ENCODE results near the gene MPP3. TPM values are rescaled to one million over a fixed set of nuclear protein-coding genes. Genes with fewer than 3 reads are reported as not detected.
"Not testable (repeated sequence)": the region's sequence is repeated elsewhere in the genome, so short reads cannot be mapped to it uniquely, and the experiment has no call there.

The MPP3 gene
- polyA plus RNA-seq, result 1 to 10 TPM; 4.9 to 7.0 (median 5.6) TPM

GRCh38 chr17:43832976-43833829 lies at the start of gene MPP3:
TSS of gene MPP3 (minus strand) at chr17:43833146. CDS start at chr17:43831906, 1,240 bp downstream.
- 1 to 2% (median 2%) methylated on average over 63 to 87 of the region's 87 CpGs for WGBS, 3 donors
- no peak within 1 kb of the TSS for H3K27ac ChIP-seq (ENCODE audit: low read depth, low read length)

- H3K27ac ChIP-seq (ENCODE audit: low read depth, low read length), result no peak overlapping the region
- WGBS, 3 donors, result 90 to 94% (median 93%) methylated on average over 25 to 27 of the region's 27 CpGs
Observed at GRCh38 chr17:43881758-43882505, 49.0 kb upstream of the MPP3 start.

- H3K27ac ChIP-seq (ENCODE audit: low read depth, low read length), result no peak overlapping the region
- 88 to 93% (median 93%) methylated on average over 12 of the region's 12 CpGs for WGBS, 3 donors
Observed at GRCh38 chr17:43881181-43881580, 48.2 kb upstream of the MPP3 start.

- no peak overlapping the region for H3K27ac ChIP-seq (ENCODE audit: low read depth, low read length)
- 70 to 82% (median 77%) methylated on average over 20 of the region's 20 CpGs for WGBS, 3 donors
Observed at GRCh38 chr17:43880420-43880991, 47.6 kb upstream of the MPP3 start.

- H3K27ac ChIP-seq (ENCODE audit: low read depth, low read length), result no peak overlapping the region
- 85 to 89% (median 87%) methylated on average over 20 of the region's 20 CpGs for WGBS, 3 donors
Observed at GRCh38 chr17:43879723-43880419, 46.9 kb upstream of the MPP3 start.

- H3K27ac ChIP-seq (ENCODE audit: low read depth, low read length), result no peak overlapping the region
- 15 to 19% (median 18%) methylated on average over 13 of the region's 13 CpGs for WGBS, 3 donors
Observed at GRCh38 chr17:43878260-43879175, 45.6 kb upstream of the MPP3 start.

GRCh38 chr17:43877451-43878155 lies 44.7 kb upstream of the MPP3 start:
- 94 to 96% (median 95%) methylated on average over 8 to 10 of the region's 10 CpGs for WGBS, 3 donors
- H3K27ac ChIP-seq (ENCODE audit: low read depth, low read length), result no peak overlapping the region

- WGBS, 3 donors, result 78 to 86% (median 79%) methylated on average over 7 of the region's 7 CpGs
- H3K27ac ChIP-seq (ENCODE audit: low read depth, low read length), result no peak overlapping the region
Observed at GRCh38 chr17:43877031-43877430, 44.1 kb upstream of the MPP3 start.

- no peak overlapping the region for H3K27ac ChIP-seq (ENCODE audit: low read depth, low read length)
- WGBS, 3 donors, result 78 to 93% (median 92%) methylated on average over 3 of the region's 3 CpGs
Observed at GRCh38 chr17:43875476-43876147, 42.7 kb upstream of the MPP3 start.

- H3K27ac ChIP-seq (ENCODE audit: low read depth, low read length), result no peak overlapping the region
- 50 to 88% (median 72%) methylated on average over 3 of the region's 3 CpGs for WGBS, 3 donors
Observed at GRCh38 chr17:43874293-43874692, 41.3 kb upstream of the MPP3 start.

- H3K27ac ChIP-seq (ENCODE audit: low read depth, low read length), result no peak overlapping the region
- 72 to 76% (median 74%) methylated on average over 6 of the region's 6 CpGs for WGBS, 3 donors
Observed at GRCh38 chr17:43873815-43874214, 40.9 kb upstream of the MPP3 start.

GRCh38 chr17:43873091-43873490 lies 40.1 kb upstream of the MPP3 start:
- 66 to 73% (median 66%) methylated on average over 5 of the region's 5 CpGs for WGBS, 3 donors
- no peak overlapping the region for H3K27ac ChIP-seq (ENCODE audit: low read depth, low read length)

- H3K27ac ChIP-seq (ENCODE audit: low read depth, low read length), result no peak overlapping the region
- 62 to 73% (median 67%) methylated on average over 14 of the region's 14 CpGs for WGBS, 3 donors
Observed at GRCh38 chr17:43871946-43872690, 39.2 kb upstream of the MPP3 start.

- WGBS, 3 donors, result 76 to 91% (median 80%) methylated on average over 6 of the region's 6 CpGs
Observed at GRCh38 chr17:43869031-43869430, 36.1 kb upstream of the MPP3 start.

GRCh38 chr17:43868226-43868994 lies 35.5 kb upstream of the MPP3 start:
- H3K27ac ChIP-seq (ENCODE audit: low read depth, low read length), result no peak overlapping the region
- WGBS, 3 donors, result 79 to 88% (median 80%) methylated on average over 10 of the region's 10 CpGs

More at GRCh38 chr17:43869031-43869430, 36.1 kb upstream of the MPP3 start:
- not testable (repeated sequence) for H3K27ac ChIP-seq (ENCODE audit: low read depth, low read length)
